HepG2 (cell line): ENCODE measurements around the gene ADIPOR1. TPM values are rescaled to one million over a fixed set of nuclear protein-coding genes. Genes with fewer than 3 reads are reported as not detected.

Source experiments
- ATAC-seq: fragments of 200-7000 bp; cut with Tn5 transposase; 3 replicates; pipeline ENCODE4 v1.9.1; 2020; ENCODE audit warnings: mild to moderate bottlenecking, moderate library complexity
- BruUV-seq: library from RNA; stranded (reverse); fragments of 400-500 nt; replicated peaks from 2 replicates; lab custom pipeline; 2021; lab: Mats Ljungman, UMichigan
- CTCF ChIA-PET: fragments of 300-600 bp; formaldehyde crosslinking; extraction: SDS; loops from one replicate; lab custom pipeline; 2021; ENCODE audit warnings: low total read pairs, inconsistent platforms, low intra/inter-chr PET ratio; lab: Yijun Ruan, JAX
- POLR2A ChIA-PET: fragments of 350-600 bp; sonication (Branson Sonifier 250); formaldehyde crosslinking; loops from one replicate; lab custom pipeline; 2020; ENCODE audit warnings: antibody characterized with exemption, inconsistent platforms; lab: Yijun Ruan, JAX
- DNase-seq: peaks from one replicate; pipeline ENCODE4 v3.0.0-alpha.2; 2015; ENCODE audit warnings: low spot score
- FAIRE-seq: peaks from 3 replicates; lab custom pipeline; 2011; peaks lifted over from hg19 to GRCh38; lab: Jason Lieb, UNC
- H2AFZ ChIP-seq: one replicate; pipeline ENCODE4 v1.6.1; 2011; ENCODE audit warnings: low read length, inconsistent platforms
- H3K27ac ChIP-seq: fragments of 300-600 bp; 3 replicates; pipeline ENCODE4 v1.8.0; 2011; ENCODE audit warnings: mixed run types, mild to moderate bottlenecking, mixed read lengths, low read length, inconsistent platforms; ENCODE audit not compliant: insufficient read depth; ENCODE audit errors: extremely low read length
- H3K27me3 ChIP-seq, 2 experiments: fragments of 200-600 bp in 1 of 2; 2 replicates in 1 of 2; 3 replicates in 1 of 2; pipeline versions ENCODE4 v1.6.0 to v1.8.0; 2011; ENCODE audit warnings: low read length in 2 of 2, mild to moderate bottlenecking in 2 of 2, moderate library complexity in 2 of 2, inconsistent platforms in 1 of 2; ENCODE audit not compliant: insufficient read depth in 2 of 2, control insufficient read depth in 1 of 2
- H3K36me3 ChIP-seq, 2 experiments: fragments of 200-600 bp in 1 of 2; replicated peaks in 1 of 2; 2 replicates in 1 of 2; 3 replicates in 1 of 2; pipeline versions ENCODE4 v1.5.1 to v1.8.0; 2011; ENCODE audit warnings: low read length in 2 of 2, inconsistent platforms in 1 of 2; ENCODE audit not compliant: insufficient read depth in 2 of 2, control insufficient read depth in 1 of 2
- H3K4me1 ChIP-seq: 2 replicates; pipeline ENCODE4 v1.5.1; 2012; ENCODE audit warnings: low read length, inconsistent platforms; ENCODE audit not compliant: insufficient read depth
- H3K4me2 ChIP-seq: 2 replicates; pipeline ENCODE4 v1.6.0; 2011; ENCODE audit warnings: low read depth, low read length, inconsistent platforms
- H3K4me3 ChIP-seq, 3 experiments: fragments of 200-600 bp in 1 of 3; sonication (generic), shearing (Covaris generic) in 1 of 3; replicated peaks in 1 of 3; 2 replicates each; pipeline ENCODE4 v1.5.1; 2011 to 2016; ENCODE audit warnings: low read length in 3 of 3, inconsistent platforms in 2 of 3, low read depth in 2 of 3, mild to moderate bottlenecking in 2 of 3, control low read depth in 1 of 3, mixed read lengths in 1 of 3; ENCODE audit not compliant: insufficient read depth in 1 of 3
- H3K79me2 ChIP-seq: one replicate; pipeline ENCODE4 v1.6.1; 2011; ENCODE audit warnings: low read length, inconsistent platforms; ENCODE audit not compliant: insufficient read depth
- H3K9ac ChIP-seq: 2 replicates; pipeline ENCODE4 v1.6.0; 2011; ENCODE audit warnings: mild to moderate bottlenecking, low read depth, low read length, inconsistent platforms; ENCODE audit not compliant: insufficient read depth
- H3K9me3 ChIP-seq: 2 replicates; pipeline ENCODE4 v1.5.1; 2012; ENCODE audit warnings: mild to moderate bottlenecking, low read length
- H4K20me1 ChIP-seq: 2 replicates; pipeline ENCODE4 v1.6.0; 2011; ENCODE audit warnings: inconsistent platforms, mild to moderate bottlenecking, low read length, moderate library complexity; ENCODE audit not compliant: insufficient read depth
- HNRNPLL ChIP-seq: fragments of 200-400 bp; formaldehyde crosslinking; IDR thresholded peaks from 2 replicates; pipeline ENCODE4 v1.6.1; 2017; ENCODE audit warnings: mild to moderate bottlenecking, low read depth, low read length; ENCODE audit not compliant: poor library complexity, severe bottlenecking
- HOXA7 ChIP-seq: sonication (generic); formaldehyde crosslinking; IDR thresholded peaks from 2 replicates; pipeline ENCODE4 v1.8.1; 2022; ENCODE audit warnings: mild to moderate bottlenecking, missing genetic modification reagents, moderate library complexity
- MAF1 ChIP-seq: sonication (generic); formaldehyde crosslinking; IDR thresholded peaks from 2 replicates; pipeline ENCODE4 v1.5.0; 2020; ENCODE audit warnings: missing genetic modification reagents, borderline replicate concordance
- MYC ChIP-seq: sonication (generic); formaldehyde crosslinking; IDR thresholded peaks from 2 replicates; pipeline ENCODE4 v1.9.0; 2021; ENCODE audit warnings: missing genetic modification reagents, borderline replicate concordance
- NR2F6 ChIP-seq, 2 experiments: IDR thresholded peaks; 2 replicates each; pipeline ENCODE4 v1.6.1; 2016; ENCODE audit warnings: antibody characterized with exemption in 1 of 2, mild to moderate bottlenecking in 1 of 2
- PAF1 ChIP-seq: IDR thresholded peaks from 2 replicates; pipeline ENCODE4 v1.6.1; 2016; ENCODE audit warnings: missing genetic modification reagents, missing compliant biosample characterization
- SMYD3 ChIP-seq: sonication (generic); formaldehyde crosslinking; IDR thresholded peaks from 2 replicates; pipeline ENCODE4 v1.8.1; 2023; ENCODE audit warnings: mild to moderate bottlenecking, missing genetic modification reagents
- SOX13 ChIP-seq, 3 experiments: fragments of 450-650 bp in 1 of 3; sonication (generic) in 1 of 3; formaldehyde crosslinking in 1 of 3; IDR thresholded peaks in 2 of 3; conservative IDR thresholded peaks in 1 of 3; 2 replicates each; pipeline versions ENCODE4 v1.5.0 to v1.6.1; 2016 to 2020; ENCODE audit warnings: antibody characterized with exemption in 1 of 3, mild to moderate bottlenecking in 1 of 3, missing compliant biosample characterization in 1 of 3, missing genetic modification reagents in 1 of 3, moderate library complexity in 1 of 3
- TOPORS ChIP-seq: sonication (generic); formaldehyde crosslinking; IDR thresholded peaks from 2 replicates; pipeline ENCODE4 v1.8.0; 2023; ENCODE audit warnings: mild to moderate bottlenecking, missing genetic modification reagents
- ZBTB20 ChIP-seq: sonication (generic); formaldehyde crosslinking; IDR thresholded peaks from 2 replicates; pipeline ENCODE4 v1.8.1; 2023; ENCODE audit warnings: missing genetic modification reagents, low read depth, mild to moderate bottlenecking, borderline replicate concordance
- ZBTB8A ChIP-seq: sonication (generic); formaldehyde crosslinking; IDR thresholded peaks from 2 replicates; pipeline ENCODE4 v1.4.0; 2020; ENCODE audit warnings: mild to moderate bottlenecking, low read depth, missing genetic modification reagents, borderline replicate concordance
- ZNF264 ChIP-seq: sonication (generic); formaldehyde crosslinking; IDR thresholded peaks from 2 replicates; pipeline ENCODE4 v1.4.0; 2020; ENCODE audit warnings: missing genetic modification reagents
- ZNF883 ChIP-seq: sonication (generic); formaldehyde crosslinking; IDR thresholded peaks from 2 replicates; pipeline ENCODE4 v1.5.1; 2020; ENCODE audit warnings: mild to moderate bottlenecking, missing genetic modification reagents; ENCODE audit errors: not compliant biosample characterization
- WGBS: methylation state at CpG from one replicate; pipeline ENCODE4 v1.1.6; 2017; ENCODE audit warnings: low lambda C conversion rate; 5-methylcytosine and 5-hydroxymethylcytosine counted together
- in situ Hi-C: cut with HindIII; loops from 2 replicates; pipeline ENCODE4 v1.10.0; 2017; ENCODE audit warnings: low pct_unique_long_range_greater_than_20kb; ENCODE audit not compliant: extremely low pct_ligation_motif_present
- intact Hi-C: fragments of 100-400 bp; cut with micrococcal nuclease; formaldehyde crosslinking; loops from one replicate; pipeline ENCODE4 v1.10.0; 2022; ENCODE audit not compliant: unreplicated experiment
- polyA plus RNA-seq, 8 experiments: library from polyadenylated mRNA; depleted of rRNA in 3 of 8; stranded (reverse) in 7 of 8; unstranded in 1 of 8; fragments of >200 nt; fragmentation: Illumina TruSeq in 4 of 8; extraction: Trizol in 4 of 8; gene quantifications; 2 replicates each; pipeline versions ENCODE4 v1.2.1 to v1.2.3, GENCODE V29; 2011 to 2016; ENCODE audit warnings: low read depth in 4 of 8, missing spikeins in 1 of 8, mixed read lengths in 1 of 8; ENCODE audit not compliant: insufficient read depth in 1 of 8
- total RNA-seq, 5 experiments: library from RNA; depleted of rRNA; stranded (reverse); fragments of >200 nt; fragmentation: Illumina TruSeq; extraction: Trizol; gene quantifications; 2 replicates each; pipeline ENCODE4 v1.2.3, GENCODE V29; 2016; ENCODE audit warnings: low read depth in 1 of 5
- TF ChIP-seq, protein P1 (sequence below): fragments of 450-650 bp; IDR thresholded peaks from 2 replicates; pipeline ENCODE4 v1.6.1; 2016
- TF ChIP-seq, protein P2 (sequence below): sonication (generic); formaldehyde crosslinking; IDR thresholded peaks from 2 replicates; pipeline ENCODE4 v1.5.1; 2020; ENCODE audit warnings: mild to moderate bottlenecking, missing genetic modification reagents, moderate library complexity
- TF ChIP-seq, protein P3 (sequence below), 2 experiments: fragments of 450-650 bp in 1 of 2; sonication (generic) in 1 of 2; formaldehyde crosslinking; IDR thresholded peaks; 2 replicates each; pipeline versions ENCODE4 v1.5.0 to v1.8.0; 2020 to 2022; ENCODE audit warnings: mild to moderate bottlenecking in 1 of 2, missing genetic modification reagents in 1 of 2

The ADIPOR1 gene
- total and polyA plus RNA-seq, 2 of the 13 experiments (the other 11 are each of a cell fraction or from before 2014, with no cell fraction given): 60.0 to 141 TPM

DNA sequence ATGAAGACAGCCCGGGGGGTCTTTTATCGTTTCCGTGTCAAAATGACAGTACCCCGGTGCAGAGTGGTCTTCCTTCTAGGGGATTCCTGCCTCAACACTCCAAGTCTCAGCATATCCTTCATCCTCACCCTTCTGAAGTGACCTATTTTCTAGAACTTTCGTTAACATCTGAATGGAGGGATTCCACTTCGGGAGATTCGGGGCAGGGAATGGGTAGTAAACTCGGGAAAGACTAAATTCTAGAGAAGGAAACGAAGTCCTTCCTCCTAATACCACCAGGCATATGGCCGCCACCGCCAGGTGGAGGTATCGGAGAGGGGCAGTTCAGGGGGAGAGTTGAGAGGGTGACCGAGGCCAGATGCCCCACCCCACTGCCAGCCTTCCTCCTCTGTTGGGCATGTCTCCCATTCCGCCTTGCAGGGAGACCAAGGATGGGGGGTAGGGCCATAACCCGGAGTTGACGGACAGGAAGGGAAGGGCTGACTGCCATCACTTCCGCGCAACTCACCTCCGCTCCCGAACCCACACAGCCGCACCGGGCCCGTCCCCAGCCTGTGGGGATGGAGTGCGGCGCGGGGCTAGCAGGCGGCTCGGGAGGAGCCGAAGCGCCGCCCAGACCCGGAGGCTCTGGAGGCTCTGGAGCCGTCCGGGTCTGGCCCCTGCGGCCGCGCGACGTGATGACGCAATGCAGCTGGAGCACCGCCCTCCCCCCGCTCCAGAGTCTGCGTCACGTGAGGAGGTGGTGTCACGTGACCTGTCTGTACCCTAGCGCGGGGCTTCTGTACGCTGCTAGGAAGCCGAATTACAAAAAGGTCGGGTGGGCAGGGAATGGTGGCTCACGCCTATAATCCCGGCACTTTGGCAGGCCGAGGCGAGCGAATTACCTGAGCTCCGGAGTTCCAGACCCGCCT is 31.3 kb downstream of the ADIPOR1 start, which contains the start of gene KLHL12 (continued):
- TF ChIP-seq NR2F6 (IDR thresholded peaks at IDR 0.05): no peak
- TF ChIP-seq NR2F6 (CRISPR knock-in tag; IDR thresholded peaks at IDR 0.05): peak; percentile 74
- 0 out of 2 replicates have a peak, but pooled peaks have one; percentile 77 for TF ChIP-seq MYC (CRISPR knock-in tag)
- TF ChIP-seq HNRNPLL: peak; percentile 67

DNA sequence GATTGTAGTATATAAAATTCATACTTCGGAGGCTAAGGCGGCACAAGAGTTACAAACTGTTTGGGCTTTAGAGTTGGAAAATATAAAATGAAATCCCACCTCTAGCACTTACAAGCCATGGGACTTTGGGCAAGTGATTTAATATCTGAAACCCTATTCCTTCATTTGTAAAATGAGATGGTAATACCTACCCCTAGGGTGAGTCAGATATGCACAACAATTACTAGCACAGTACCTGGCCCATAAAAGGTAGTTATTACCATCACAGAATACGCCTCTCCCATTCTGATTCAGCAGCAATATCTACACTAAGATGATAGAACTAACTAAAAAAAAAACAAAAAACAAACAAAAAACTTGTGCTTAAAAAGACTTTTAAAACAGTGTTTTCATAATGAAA is 34.6 kb downstream of the ADIPOR1 start:
- peaks cover 2 to 16% of the 10 kb centered on the region in 2 experiments; a peak in 4 of 5 replicates for H3K36me3 ChIP-seq
- FAIRE-seq: no peak
- CTCF ChIA-PET: no interaction called here
- peaks cover 16% of the 10 kb centered on the region for H3K4me1 ChIP-seq
- H3K79me2 ChIP-seq: no peaks in the 10 kb centered on the region
- no TSS peak for BruUV-seq
- no peak overlapping the region for H3K9ac ChIP-seq
- no peak overlapping the region for H3K4me3 ChIP-seq
- ATAC-seq: no peak
- DNase-seq: no peak
- no peak overlapping the region for H3K4me2 ChIP-seq
- no peak overlapping the region for H3K27ac ChIP-seq
- POLR2A ChIA-PET: no interaction called here
- in situ Hi-C loops: no loop called here
- H3K9me3 ChIP-seq: no peaks in the 10 kb centered on the region
- no peak overlapping the region for H2AFZ ChIP-seq
- H3K27me3 ChIP-seq: no peaks in the 10 kb centered on the region; a peak in 1 of 5 replicates
- H4K20me1 ChIP-seq: no peaks in the 10 kb centered on the region
- intact Hi-C loops: no loop called here
- 95% methylated on average over 3 of the region's 3 CpGs for WGBS
- TF ChIP-seq ZNF264: no peak
- no peak for TF ChIP-seq ZBTB8A (CRISPR knock-in tag)
- TF ChIP-seq ZNF883 (CRISPR knock-in tag): no peak
- no peak for TF ChIP-seq PAF1 (CRISPR knock-in tag)
- no peak for TF ChIP-seq SOX13 (IDR thresholded peaks at IDR 0.05)
- TF ChIP-seq SOX13 (CRISPR knock-in tag; conservative IDR thresholded peaks at IDR 0.05 in 1 of 2, IDR thresholded peaks at IDR 0.05 in 1 of 2): no peak
- no peak for TF ChIP-seq MAF1 (CRISPR knock-in tag)
- TF ChIP-seq HOXA7: no peak
- TF ChIP-seq ZBTB20 (CRISPR knock-in tag): no peak
- no peak for TF ChIP-seq TOPORS
- TF ChIP-seq, protein P1, sequence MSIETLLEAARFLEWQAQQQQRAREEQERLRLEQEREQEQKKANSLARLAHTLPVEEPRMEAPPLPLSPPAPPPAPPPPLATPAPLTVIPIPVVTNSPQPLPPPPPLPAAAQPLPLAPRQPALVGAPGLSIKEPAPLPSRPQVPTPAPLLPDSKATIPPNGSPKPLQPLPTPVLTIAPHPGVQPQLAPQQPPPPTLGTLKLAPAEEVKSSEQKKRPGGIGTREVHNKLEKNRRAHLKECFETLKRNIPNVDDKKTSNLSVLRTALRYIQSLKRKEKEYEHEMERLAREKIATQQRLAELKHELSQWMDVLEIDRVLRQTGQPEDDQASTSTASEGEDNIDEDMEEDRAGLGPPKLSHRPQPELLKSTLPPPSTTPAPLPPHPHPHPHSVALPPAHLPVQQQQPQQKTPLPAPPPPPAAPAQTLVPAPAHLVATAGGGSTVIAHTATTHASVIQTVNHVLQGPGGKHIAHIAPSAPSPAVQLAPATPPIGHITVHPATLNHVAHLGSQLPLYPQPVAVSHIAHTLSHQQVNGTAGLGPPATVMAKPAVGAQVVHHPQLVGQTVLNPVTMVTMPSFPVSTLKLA: no peak
- TF ChIP-seq, protein P2, sequence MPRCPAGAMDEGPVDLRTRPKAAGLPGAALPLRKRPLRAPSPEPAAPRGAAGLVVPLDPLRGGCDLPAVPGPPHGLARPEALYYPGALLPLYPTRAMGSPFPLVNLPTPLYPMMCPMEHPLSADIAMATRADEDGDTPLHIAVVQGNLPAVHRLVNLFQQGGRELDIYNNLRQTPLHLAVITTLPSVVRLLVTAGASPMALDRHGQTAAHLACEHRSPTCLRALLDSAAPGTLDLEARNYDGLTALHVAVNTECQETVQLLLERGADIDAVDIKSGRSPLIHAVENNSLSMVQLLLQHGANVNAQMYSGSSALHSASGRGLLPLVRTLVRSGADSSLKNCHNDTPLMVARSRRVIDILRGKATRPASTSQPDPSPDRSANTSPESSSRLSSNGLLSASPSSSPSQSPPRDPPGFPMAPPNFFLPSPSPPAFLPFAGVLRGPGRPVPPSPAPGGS (CRISPR knock-in tag): no peak
- TF ChIP-seq, protein P3, sequence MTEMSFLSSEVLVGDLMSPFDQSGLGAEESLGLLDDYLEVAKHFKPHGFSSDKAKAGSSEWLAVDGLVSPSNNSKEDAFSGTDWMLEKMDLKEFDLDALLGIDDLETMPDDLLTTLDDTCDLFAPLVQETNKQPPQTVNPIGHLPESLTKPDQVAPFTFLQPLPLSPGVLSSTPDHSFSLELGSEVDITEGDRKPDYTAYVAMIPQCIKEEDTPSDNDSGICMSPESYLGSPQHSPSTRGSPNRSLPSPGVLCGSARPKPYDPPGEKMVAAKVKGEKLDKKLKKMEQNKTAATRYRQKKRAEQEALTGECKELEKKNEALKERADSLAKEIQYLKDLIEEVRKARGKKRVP (CRISPR knock-in tag; IDR thresholded peaks at IDR 0.05): no peak
- TF ChIP-seq SMYD3: no peak
